CD4-positive, alpha-beta T cell treated with Interleukin-17A for 1 hour (primary cell): ENCODE results near the gene SIAH2.

Experiments used
- DNase-seq: peaks from one replicate; pipeline ENCODE4 v3.0.0-alpha.2; 2020

The SIAH2 gene

DNA sequence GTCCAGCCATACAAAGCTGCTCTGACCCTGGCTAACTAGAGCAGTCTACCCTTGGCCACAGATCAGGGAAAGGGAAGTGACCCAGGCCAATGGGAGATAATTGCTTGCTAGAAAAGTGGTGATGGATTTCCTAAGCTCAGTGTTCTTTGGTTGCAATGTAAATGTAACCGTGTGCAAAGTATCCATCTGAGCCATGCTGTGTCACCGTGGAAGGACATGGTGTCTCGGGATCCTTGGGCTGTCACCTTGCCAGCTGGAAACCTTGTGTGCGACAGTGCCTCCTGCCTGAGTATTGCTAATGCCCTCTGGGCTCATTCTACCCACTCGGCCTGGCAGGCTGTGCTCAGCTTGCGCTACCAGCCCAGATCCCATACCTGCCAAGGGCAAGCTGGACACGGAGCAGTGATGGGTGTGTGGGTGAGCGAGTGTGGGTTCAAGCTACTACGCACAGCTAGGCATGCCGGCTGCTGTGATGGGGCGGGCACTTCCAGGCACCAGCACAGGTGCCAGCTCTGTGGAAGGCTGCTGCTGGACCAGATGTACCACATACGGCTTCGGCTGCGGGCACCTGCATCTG, 10.7 kb upstream of the SIAH2 start:
- DNase-seq: no peak

DNA sequence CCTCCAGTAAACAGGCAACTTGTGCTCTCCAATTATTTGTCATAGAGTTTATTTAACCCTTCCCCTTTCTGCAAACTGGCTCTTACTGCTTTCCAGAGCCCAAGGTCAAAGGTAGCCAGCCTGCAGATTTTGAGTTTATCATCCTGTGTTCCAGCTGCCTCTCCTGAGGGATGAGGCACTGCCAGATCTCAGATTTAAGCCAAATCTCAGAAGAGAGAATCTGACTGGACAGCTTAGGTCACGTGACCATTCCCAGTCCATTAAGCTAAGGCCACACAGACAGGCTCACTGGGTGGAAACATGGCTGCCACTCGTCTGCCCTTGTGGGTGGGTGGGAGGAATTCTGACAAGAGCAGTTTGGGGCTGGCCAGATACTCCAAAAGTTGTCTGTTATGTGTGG, 8.6 kb upstream of the SIAH2 start:
- no peak for DNase-seq

DNA sequence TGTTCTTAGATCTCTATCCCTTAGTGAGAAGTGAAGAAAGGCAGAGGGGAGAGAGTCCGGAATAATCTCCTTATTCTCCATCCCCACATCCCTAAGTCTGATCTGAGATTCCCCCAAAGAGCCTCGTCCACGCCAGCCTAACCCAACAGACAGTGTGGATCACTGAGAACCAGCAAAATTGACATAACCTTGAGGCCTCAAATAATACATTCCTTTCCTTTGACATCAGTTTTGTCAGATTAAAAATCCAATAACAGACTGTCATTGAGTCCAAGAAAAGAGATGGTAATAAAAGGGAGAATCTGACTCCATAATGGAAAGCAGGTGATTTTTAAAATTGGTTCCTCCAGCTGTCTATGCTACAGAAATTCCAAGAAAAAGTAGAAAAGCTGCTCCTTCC, 7.7 kb upstream of the SIAH2 start:
- no peak for DNase-seq

- no peak for DNase-seq
Measured at GRCh38 chr3:150766742-150767141, 3.8 kb upstream of the SIAH2 start.

DNA sequence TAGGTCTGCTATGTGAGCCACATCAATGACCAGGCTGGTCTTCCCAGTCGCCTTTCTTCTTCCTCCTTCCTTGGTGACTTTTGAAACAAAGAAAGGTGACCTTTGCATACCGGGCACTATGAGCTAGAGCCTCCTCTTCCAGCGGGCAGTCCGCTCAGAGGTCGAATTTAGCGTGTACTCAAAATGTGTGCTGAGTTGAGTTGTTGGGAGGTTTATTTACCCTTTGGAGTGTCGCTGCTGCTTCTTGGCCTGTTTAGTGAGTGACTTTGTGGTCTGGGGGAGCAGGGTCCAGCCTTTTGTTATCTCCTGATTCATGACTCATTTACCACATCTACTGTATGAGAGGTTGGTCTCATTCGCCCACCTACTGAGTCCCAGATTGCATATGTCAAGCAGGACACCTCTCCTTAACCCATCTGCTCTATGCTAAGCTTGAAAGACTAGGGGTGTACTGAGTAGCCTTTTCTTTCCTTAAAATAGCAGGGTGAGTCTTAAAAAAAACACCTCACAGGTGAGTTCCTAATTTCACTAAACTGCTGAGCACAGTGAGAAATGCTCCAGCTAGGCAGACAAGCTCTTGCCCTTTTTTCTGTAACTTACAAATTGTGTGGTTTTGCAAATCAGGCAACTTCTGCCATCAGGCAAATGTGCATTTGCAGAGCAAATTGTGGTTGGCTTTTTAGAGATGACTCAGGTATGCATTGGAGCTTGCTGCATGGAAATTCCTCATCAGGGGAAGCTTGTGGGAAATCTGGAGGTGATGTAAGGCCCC, 3.2 kb upstream of the SIAH2 start:
- no peak for DNase-seq

DNA sequence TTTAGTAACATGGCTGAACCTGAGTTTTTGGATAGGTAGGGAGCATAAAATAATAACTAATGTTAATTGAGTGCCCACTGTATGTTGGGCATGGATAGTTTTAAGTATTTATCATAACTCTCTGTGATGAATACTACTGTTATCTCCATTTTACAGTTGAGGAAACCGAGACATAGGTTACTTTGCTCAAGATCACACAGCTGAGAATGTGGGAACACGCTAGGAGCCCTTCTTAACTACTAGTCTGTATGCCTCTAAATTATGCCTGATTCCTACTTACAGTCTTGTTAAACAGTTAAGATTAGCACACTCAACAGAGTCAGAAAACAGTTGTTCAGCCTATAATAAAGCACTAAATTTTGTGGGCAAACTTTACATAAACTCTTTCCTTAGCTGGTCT, 2.0 kb upstream of the SIAH2 start:
- DNase-seq: no peak

DNA sequence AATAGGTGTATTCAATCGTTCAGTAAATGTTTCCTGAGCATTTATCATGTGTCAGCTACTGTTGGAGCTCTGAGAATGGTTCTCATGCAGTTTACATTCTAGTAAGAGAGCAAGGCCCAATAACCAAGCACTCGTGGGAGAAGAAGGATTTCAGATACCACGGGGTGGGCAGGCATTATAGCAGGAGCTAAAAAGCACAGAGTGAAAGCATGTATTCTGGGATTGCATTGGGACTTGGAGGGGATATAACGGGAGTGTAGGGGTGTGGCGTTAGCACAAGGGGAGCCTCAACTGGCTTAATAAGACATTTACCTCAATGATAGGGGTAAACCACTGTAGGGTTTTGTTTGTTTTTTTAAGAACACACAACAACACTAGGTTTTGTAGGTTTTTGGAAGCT, 1.6 kb upstream of the SIAH2 start:
- no peak for DNase-seq

DNA sequence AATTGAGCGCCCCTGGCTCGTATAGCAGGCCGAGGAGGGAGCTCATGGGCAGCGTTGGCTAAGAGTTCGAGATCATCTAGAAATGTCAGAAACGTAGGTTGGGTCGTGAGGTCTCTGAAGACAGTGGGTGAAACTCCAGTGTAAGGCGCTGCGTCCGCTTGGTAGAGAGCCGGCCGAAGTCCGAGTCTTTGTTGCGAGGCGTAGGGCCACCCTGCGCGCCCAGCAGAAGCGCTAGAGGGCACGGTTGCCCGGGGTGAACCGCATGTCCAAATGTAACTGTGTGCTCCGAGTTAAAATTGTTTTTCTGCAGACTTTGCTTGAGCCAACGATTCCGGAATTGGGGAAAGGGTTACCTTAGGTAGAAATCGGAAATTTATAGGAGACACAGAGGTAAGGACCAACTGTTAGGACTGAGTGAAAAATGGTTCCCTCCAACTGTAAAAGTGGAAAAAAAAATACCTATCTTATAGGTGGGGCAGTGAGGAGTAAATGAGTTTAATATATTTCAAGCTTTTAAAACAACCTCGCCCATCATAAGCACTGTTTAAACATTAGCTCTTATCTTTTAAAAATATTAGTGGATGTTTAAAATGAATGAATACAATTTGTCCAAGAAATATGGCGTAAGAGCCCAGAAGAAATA, 993 bp upstream of the SIAH2 start:
- peak; percentile 61 for DNase-seq

DNA sequence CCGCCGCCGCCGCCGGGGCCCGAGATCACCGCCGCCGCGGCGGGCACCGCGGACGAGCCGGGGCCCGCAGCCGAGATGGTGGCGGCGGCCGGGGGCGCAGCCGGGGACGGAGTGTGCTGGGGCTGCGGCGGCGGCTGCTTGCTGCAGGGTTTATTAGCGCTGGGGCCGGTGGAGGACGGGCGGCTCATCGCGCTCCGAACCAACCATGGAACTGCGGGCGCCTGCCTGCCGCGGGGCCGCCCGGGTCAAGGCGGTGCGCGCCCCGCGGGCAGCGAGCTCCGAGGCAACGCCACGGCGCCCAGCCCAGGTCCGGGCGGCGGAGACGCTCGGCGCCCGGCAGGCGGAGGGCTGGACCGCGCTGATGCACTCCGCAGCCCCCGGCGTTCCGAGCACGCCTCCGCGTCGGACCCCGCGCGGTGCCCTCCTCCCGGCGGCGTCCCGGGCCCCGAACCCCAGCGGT, 277 bp downstream of the SIAH2 start:
- DNase-seq: no peak

GRCh38 chr3:150761831-150762661, 923 bp downstream of the SIAH2 start:
- peak; percentile 39 for DNase-seq

GRCh38 chr3:150760431-150761200, 2.4 kb downstream of the SIAH2 start:
- peak; percentile 62 for DNase-seq

DNA sequence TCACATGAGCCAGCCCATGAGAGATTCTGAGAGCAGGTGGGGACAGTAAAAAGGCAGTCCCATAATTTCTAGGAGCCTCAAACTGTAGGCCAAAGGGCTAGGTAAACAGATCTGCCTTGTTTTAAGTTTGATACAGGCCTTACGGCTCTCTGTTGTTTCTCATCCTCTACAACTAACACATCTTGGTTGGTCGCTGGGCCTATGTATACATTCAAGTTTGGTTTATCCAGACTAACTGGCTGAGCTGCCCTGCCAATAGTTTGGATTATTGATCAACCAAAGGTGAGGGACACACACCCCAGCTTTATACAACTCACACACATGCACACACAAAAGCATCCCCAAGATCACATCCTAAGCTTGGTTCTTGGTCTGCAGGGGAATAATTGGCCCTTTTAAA, 3.0 kb downstream of the SIAH2 start:
- DNase-seq: no peak

DNA sequence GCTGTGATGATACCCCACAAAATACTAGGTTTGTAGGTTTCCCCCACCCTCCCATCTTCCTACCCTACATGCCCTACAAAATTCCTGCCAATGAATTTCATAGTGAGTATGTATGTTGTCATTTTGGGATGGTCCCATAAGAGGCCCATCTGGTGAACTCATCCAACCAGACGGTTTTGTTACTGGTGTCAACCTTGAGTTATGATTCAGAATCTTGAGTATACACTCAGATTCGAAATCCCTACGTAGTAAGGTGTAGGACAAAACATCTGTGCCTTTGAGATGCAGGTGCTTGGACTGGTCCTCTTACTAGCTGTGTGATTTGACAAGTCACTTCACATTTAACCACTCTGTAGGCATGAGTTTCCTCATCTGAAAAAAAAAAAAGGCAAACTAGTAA, 3.6 kb downstream of the SIAH2 start:
- no peak for DNase-seq

DNA sequence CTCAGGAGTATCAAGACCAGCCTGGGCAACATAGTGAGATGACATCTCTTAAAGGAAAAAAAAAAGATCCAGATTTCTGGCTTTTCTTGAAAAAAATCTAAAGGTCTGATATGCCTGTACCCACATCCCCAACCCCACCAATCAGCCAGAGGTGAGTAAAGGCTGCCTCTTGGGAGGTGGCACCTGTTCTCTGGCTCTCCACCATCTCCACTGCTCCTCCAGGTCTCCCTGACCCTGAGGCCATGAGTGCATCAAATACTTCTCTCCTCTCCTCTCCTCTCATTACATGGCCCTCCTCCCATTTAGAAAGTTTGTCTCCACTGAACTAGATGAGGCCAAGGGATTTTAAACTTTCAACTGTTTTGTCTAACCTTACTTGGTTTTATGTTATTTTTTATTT, 5.2 kb downstream of the SIAH2 start:
- no peak for DNase-seq

DNA sequence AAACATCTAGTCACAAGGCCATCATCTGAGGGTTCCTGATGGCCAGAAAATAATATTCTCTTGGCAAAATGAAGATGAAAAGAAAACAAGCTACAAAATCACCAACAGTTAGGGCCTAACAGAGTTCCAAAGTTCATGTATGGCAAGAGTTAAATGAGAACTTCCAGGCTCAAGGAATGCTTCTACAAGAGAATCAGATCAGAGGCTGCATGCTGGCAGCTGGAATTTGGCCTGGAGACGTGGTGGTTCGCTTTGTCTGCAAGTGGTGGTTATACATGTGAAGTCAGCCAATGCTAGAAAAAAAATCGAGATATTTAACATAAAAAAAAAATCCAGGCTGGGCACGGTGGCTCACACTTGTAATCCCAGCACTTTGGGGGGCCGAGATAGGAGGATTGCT, 5.6 kb downstream of the SIAH2 start:
- DNase-seq: no peak

GRCh38 chr3:150756491-150757059, 6.4 kb downstream of the SIAH2 start:
- no peak for DNase-seq

DNA sequence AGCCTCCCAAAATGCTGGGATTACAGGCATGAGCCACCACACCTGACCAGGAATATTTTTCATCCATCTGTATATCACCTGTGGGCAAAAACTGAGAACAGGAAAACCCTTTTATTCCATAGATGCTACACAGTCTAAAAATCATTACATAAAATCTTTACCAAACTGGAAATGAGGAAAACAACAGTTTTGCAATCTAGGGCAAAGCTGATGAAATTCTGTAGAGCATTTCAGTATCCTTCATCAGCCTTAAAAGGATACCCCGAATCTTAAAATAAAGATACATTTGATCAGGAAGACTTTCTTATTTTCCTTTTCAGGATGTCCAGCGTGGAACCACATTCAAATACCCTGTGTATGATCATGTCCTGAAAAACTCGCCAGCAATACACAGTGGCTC, 7.1 kb downstream of the SIAH2 start:
- no peak for DNase-seq

GRCh38 chr3:150754896-150755295, 8.1 kb downstream of the SIAH2 start:
- DNase-seq: no peak

DNA sequence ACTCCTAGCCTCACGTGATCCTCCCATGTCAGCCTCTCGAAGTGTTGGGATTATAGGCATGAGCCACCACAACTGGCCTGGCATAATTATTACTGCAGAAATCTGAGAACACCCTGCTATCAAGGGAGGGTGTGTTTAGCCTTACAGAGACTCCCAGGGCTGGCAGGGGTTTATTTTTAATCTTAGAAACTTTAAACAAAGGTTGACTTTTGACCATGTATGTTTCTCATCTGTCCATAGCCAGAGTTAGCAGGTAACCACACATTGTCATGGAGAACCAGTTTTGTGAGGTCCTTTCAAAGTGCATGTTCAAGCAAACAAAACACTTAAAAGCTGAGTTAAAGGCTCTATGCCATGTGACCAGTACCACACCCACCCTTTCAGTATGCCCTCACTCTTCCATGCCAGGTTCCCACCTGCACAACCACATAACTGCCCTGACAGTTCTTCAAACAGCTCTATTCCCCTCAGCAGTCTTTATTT, 11.1 kb downstream of the SIAH2 start:
- DNase-seq: no peak

- no peak for DNase-seq
Measured at GRCh38 chr3:150749255-150749654, 13.7 kb downstream of the SIAH2 start.

DNA sequence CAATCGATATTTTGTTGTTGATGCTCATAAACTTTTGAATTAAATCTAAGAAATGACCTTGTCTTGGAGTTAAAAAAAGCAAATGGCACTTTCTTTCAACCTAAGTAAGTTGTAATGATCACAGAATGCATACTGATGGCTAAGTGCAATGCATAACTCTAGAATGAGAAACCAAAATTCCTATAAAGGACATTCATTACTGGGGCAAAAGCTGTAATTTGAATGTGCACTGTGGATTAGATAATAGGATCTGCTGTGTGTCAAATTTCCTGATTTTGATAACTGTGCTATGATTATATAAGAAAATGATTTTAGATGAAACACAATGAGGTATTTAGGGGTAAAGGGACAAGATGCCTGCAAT, 14.3 kb downstream of the SIAH2 start:
- DNase-seq: no peak
